Naive thymus-derived CD4-positive, alpha-beta T cell (primary cell): ENCODE results near the gene CTBP2. TPM values are rescaled to one million over a fixed set of nuclear protein-coding genes. Genes with fewer than 3 reads are reported as not detected.

Experiments
- ATAC-seq: fragments of 150-1000 bp; cut with Tn5 transposase; 2 replicates; pipeline ENCODE4 v1.10.0; 2021; ENCODE audit warnings: mild to moderate bottlenecking, moderate library complexity
- CTCF ChIA-PET: fragments of 350-600 bp; sonication (Branson Sonifier 250); formaldehyde crosslinking; loops from one replicate; lab custom pipeline; 2021; ENCODE audit warnings: antibody characterized with exemption; lab: Charles Lee
- POLR2A ChIA-PET: fragments of 350-600 bp; sonication (Branson Sonifier 250); formaldehyde crosslinking; loops from one replicate; lab custom pipeline; 2021; ENCODE audit warnings: antibody characterized with exemption, inconsistent platforms; lab: Charles Lee
- DNase-seq, 9 donors: peaks; one replicate each; pipeline versions ENCODE4 v3.0.0 to v3.0.0-alpha.2; 2020 to 2022; ENCODE audit warnings: mixed read lengths in 1 of 9
- H3K27ac ChIP-seq: one replicate; pipeline ENCODE4 v1.7.0; 2013; ENCODE audit warnings: mild to moderate bottlenecking, low read depth, low read length, moderate library complexity
- H3K27me3 ChIP-seq, 2 donors: one replicate each; pipeline ENCODE4 v1.7.0; 2013; ENCODE audit warnings: low read length in 2 of 2, mild to moderate bottlenecking in 2 of 2, moderate library complexity in 2 of 2; ENCODE audit not compliant: control insufficient read depth in 2 of 2, insufficient read depth in 2 of 2
- H3K36me3 ChIP-seq, 3 experiments: 1 replicate in 2 of 3; 2 replicates in 1 of 3; pipeline ENCODE4 v1.7.0; 2013; ENCODE audit warnings: low read length in 3 of 3, mild to moderate bottlenecking in 3 of 3, moderate library complexity in 1 of 3; ENCODE audit not compliant: insufficient read depth in 3 of 3, control insufficient read depth in 2 of 3
- H3K4me1 ChIP-seq, 2 donors: one replicate each; pipeline ENCODE4 v1.7.0; 2013; ENCODE audit warnings: low read length in 2 of 2, mild to moderate bottlenecking in 2 of 2, moderate library complexity in 1 of 2; ENCODE audit not compliant: control insufficient read depth in 2 of 2, insufficient read depth in 2 of 2
- H3K4me3 ChIP-seq: 2 replicates; pipeline ENCODE4 v1.7.0; 2013; ENCODE audit warnings: mild to moderate bottlenecking, low read length
- H3K9me3 ChIP-seq, 3 experiments: 1 replicate in 2 of 3; 2 replicates in 1 of 3; pipeline ENCODE4 v1.7.0; 2013; ENCODE audit warnings: low read length in 3 of 3; ENCODE audit not compliant: control insufficient read depth in 2 of 3
- H3K27ac Mint-ChIP-seq, 9 donors: one replicate each; pipeline ENCODE4 v1.8.0; 2020 to 2022; ENCODE audit warnings: mixed read lengths in 9 of 9, mild to moderate bottlenecking in 8 of 9, moderate library complexity in 5 of 9, inconsistent platforms in 2 of 9
- H3K27me3 Mint-ChIP-seq, 5 donors: one replicate each; pipeline ENCODE4 v1.8.0; 2021 to 2022; ENCODE audit warnings: mixed read lengths in 5 of 5, mild to moderate bottlenecking in 1 of 5
- H3K36me3 Mint-ChIP-seq, 5 donors: one replicate each; pipeline ENCODE4 v1.8.0; 2020 to 2022; ENCODE audit warnings: mixed read lengths in 5 of 5, mild to moderate bottlenecking in 3 of 5, inconsistent platforms in 1 of 5
- H3K4me1 Mint-ChIP-seq, 7 donors: one replicate each; pipeline ENCODE4 v1.8.0; 2020 to 2022; ENCODE audit warnings: mixed read lengths in 7 of 7, mild to moderate bottlenecking in 3 of 7, inconsistent platforms in 1 of 7
- H3K4me3 Mint-ChIP-seq, 10 donors: one replicate each; pipeline ENCODE4 v1.8.0; 2020 to 2022; ENCODE audit warnings: mild to moderate bottlenecking in 10 of 10, mixed read lengths in 10 of 10, moderate library complexity in 6 of 10, inconsistent platforms in 2 of 10
- H3K9me3 Mint-ChIP-seq, 11 donors: one replicate each; pipeline ENCODE4 v1.8.0; 2020 to 2022; ENCODE audit warnings: mixed read lengths in 11 of 11, mild to moderate bottlenecking in 4 of 11, inconsistent platforms in 1 of 11, moderate library complexity in 1 of 11
- intact Hi-C, 2 donors: fragments of 100-400 bp; cut with micrococcal nuclease; formaldehyde crosslinking; loops; one replicate each; pipeline ENCODE4 v1.15.1; 2023
- polyA plus RNA-seq, 2 donors: library from polyadenylated mRNA; unstranded; fragments of 300-500 nt; fragmentation: Illumina TruSeq; gene quantifications; one replicate each; pipeline ENCODE4 v1.2.3, GENCODE V29; 2021
- total RNA-seq, 6 experiments: library from RNA in 5 of 6; stranded (reverse) in 5 of 6; gene quantifications; 1 replicate in 5 of 6; 2 replicates in 1 of 6; pipeline ENCODE4 v1.2.3 and lab custom pipeline; 2021 to 2026

Gene CTBP2
- total and polyA plus RNA-seq, 7 experiments from 2014 or later = 0.05 to 39.5 (median 1.7) TPM; not detected in 1

DNA sequence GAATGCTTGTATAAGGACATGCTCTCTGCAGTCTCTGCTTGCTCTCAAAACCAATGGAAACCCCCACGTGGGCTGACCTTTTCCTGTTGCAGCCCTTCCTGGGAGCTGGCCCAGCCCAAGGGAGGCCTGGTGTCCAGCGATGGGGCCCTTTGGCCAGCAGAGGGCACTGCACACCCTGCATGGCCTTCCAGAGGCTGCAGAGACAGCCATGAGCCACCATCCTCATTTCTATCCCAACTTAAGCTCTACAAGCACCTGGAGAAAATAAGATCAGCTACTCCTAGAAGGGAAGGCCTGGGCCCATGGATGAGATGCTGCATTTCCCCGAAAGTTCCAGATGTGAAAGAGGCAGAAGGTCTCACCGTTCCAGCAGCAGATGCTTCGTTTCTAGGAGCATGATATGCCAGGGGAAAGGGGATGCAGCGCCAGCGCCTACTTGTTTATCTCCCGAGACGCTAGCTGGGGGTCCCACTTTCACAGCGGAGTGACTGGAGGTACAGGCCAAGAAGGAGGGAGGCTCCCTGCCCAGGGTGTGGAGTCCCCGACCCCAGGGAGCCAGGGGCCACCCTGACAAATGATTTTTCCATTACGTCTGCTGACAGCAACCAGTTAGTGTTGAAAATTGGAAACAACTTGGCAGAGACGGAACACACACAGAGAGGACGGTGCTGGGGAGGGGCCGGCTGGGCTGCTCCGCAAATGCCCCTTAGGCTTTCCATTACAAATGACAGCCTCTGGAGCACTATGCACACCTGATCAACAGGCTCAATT, 112.1 kb downstream of the CTBP2 start:
- H3K9me3 ChIP-seq = no peaks in the 10 kb centered on the region
- intact Hi-C loops = loop anchor here in 1 of 2 donors (5.0 kb wide), 1 partner anchor 294 kb away; no protein-coding TSS in a partner anchor
- peak; percentile 91 for ATAC-seq
- CTCF ChIA-PET = no interaction called here
- no peak overlapping the region for H3K4me3 ChIP-seq
- H3K36me3 ChIP-seq = no peaks in the 10 kb centered on the region
- peak in 6 of 9 donors; percentile 12 to 69 (median 20) for DNase-seq
- H3K9me3 Mint-ChIP-seq = no peaks in the 10 kb centered on the region
- no peaks in the 10 kb centered on the region for H3K27me3 ChIP-seq
- H3K27ac ChIP-seq = no peak overlapping the region
- H3K4me1 ChIP-seq = no peaks in the 10 kb centered on the region
- peaks cover 0 to 7% (median 0%) of the 10 kb centered on the region in 7 donors for H3K4me1 Mint-ChIP-seq
- H3K36me3 Mint-ChIP-seq = no peaks in the 10 kb centered on the region
- POLR2A ChIA-PET = no interaction called here
- no peak overlapping the region for H3K4me3 Mint-ChIP-seq
- H3K27me3 Mint-ChIP-seq = peaks cover 0 to 8% (median 0%) of the 10 kb centered on the region in 5 donors
- no peak overlapping the region for H3K27ac Mint-ChIP-seq

- no peak overlapping the region for H3K4me3 ChIP-seq
These were observed 116.3 kb downstream of the CTBP2 start for GRCh38 chr10:125043841-125044658.

GRCh38 chr10:125041856-125042506, 118.4 kb downstream of the CTBP2 start:
- H3K9me3 ChIP-seq = no peaks in the 10 kb centered on the region
- intact Hi-C loops = no loop called here
- no peaks in the 10 kb centered on the region for H3K27me3 Mint-ChIP-seq
- no peaks in the 10 kb centered on the region for H3K36me3 ChIP-seq
- DNase-seq (no peak), ATAC-seq (no peak)
- H3K4me3 Mint-ChIP-seq = no peak overlapping the region
- no peaks in the 10 kb centered on the region for H3K4me1 ChIP-seq
- no peak overlapping the region for H3K27ac Mint-ChIP-seq
- H3K27me3 ChIP-seq = no peaks in the 10 kb centered on the region
- ChIA-PET POLR2A (no interaction called here), CTCF (no interaction called here)
- no peaks in the 10 kb centered on the region for H3K4me1 Mint-ChIP-seq
- no peaks in the 10 kb centered on the region for H3K36me3 Mint-ChIP-seq
- H3K27ac ChIP-seq = no peak overlapping the region
- H3K4me3 ChIP-seq = no peak overlapping the region
- H3K9me3 Mint-ChIP-seq = no peaks in the 10 kb centered on the region

More at GRCh38 chr10:125043841-125044658, 116.3 kb downstream of the CTBP2 start:
- DNase-seq (no peak), ATAC-seq (no peak)
- Histone ChIP-seq H3K9me3 (no peaks in the 10 kb centered on the region), H3K4me1 (no peaks in the 10 kb centered on the region), H3K27me3 (no peaks in the 10 kb centered on the region), H3K36me3 (no peaks in the 10 kb centered on the region), H3K27ac (no peak overlapping the region)
- intact Hi-C loops = no loop called here
- peaks cover 0 to under 1% (median 0%) of the 10 kb centered on the region in 5 donors for H3K27me3 Mint-ChIP-seq
- ChIA-PET CTCF (interaction anchor here (0.6 kb wide), 1 partner anchor 25 kb away, joined by 3 read pairs; no protein-coding TSS in a partner anchor), POLR2A (no interaction called here)
- no peak overlapping the region for H3K27ac Mint-ChIP-seq
- no peaks in the 10 kb centered on the region for H3K9me3 Mint-ChIP-seq
- peaks cover 0 to 2% (median 0%) of the 10 kb centered on the region in 7 donors for H3K4me1 Mint-ChIP-seq
- H3K36me3 Mint-ChIP-seq = no peaks in the 10 kb centered on the region
- no peak overlapping the region for H3K4me3 Mint-ChIP-seq

GRCh38 chr10:125039354-125039769, 121.0 kb downstream of the CTBP2 start:
- no peak overlapping the region for H3K4me3 Mint-ChIP-seq
- H3K36me3 Mint-ChIP-seq = no peaks in the 10 kb centered on the region
- Histone ChIP-seq H3K4me1 (no peaks in the 10 kb centered on the region), H3K36me3 (no peaks in the 10 kb centered on the region), H3K4me3 (no peak overlapping the region), H3K27me3 (no peaks in the 10 kb centered on the region), H3K9me3 (no peaks in the 10 kb centered on the region), H3K27ac (no peak overlapping the region)
- H3K9me3 Mint-ChIP-seq = no peaks in the 10 kb centered on the region
- no peak overlapping the region for H3K27ac Mint-ChIP-seq
- no peak for ATAC-seq
- CTCF ChIA-PET = no interaction called here
- intact Hi-C loops = no loop called here
- H3K4me1 Mint-ChIP-seq = no peaks in the 10 kb centered on the region
- no peaks in the 10 kb centered on the region for H3K27me3 Mint-ChIP-seq
- DNase-seq = no peak
- POLR2A ChIA-PET = no interaction called here

DNA sequence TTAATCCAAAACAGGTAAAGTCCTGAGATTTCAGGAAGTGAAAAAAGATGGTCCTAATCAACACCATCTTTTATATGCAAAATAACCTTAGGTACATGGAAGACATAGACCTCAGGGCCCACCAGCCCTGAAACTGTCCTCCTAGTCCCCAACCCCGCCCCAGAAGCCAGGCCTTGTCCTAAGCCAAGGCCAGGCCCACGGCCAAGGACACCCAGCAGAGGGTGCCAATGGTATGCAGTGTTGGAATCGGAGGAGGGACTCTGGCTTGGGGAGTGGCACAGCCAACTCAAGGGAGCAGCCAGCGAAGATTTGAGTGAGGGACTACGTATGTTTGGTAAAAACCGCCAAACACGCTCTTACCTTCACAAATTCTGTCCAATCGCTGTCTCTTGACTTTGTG, 121.7 kb downstream of the CTBP2 start:
- H3K27me3 ChIP-seq = no peaks in the 10 kb centered on the region
- ATAC-seq = no peak
- Mint-ChIP-seq H3K36me3 (no peaks in the 10 kb centered on the region), H3K4me1 (no peaks in the 10 kb centered on the region), H3K27ac (no peak overlapping the region), H3K27me3 (no peaks in the 10 kb centered on the region), H3K4me3 (no peak overlapping the region), H3K9me3 (no peaks in the 10 kb centered on the region)
- ChIA-PET CTCF (no interaction called here), POLR2A (no interaction called here)
- intact Hi-C loops = no loop called here
- H3K9me3 ChIP-seq = no peaks in the 10 kb centered on the region
- no peak overlapping the region for H3K27ac ChIP-seq
- H3K4me1 ChIP-seq = no peaks in the 10 kb centered on the region
- DNase-seq = no peak
- H3K36me3 ChIP-seq = no peaks in the 10 kb centered on the region
- H3K4me3 ChIP-seq = no peak overlapping the region

- ChIA-PET POLR2A (no interaction called here), CTCF (interaction anchor here (0.6 kb wide), 1 partner anchor 27 kb away, joined by 3 read pairs; no protein-coding TSS in a partner anchor)
- DNase-seq (no peak), ATAC-seq (no peak)
- no peak overlapping the region for H3K4me3 Mint-ChIP-seq
- H3K27ac Mint-ChIP-seq = no peak overlapping the region
- no peaks in the 10 kb centered on the region for H3K9me3 Mint-ChIP-seq
- H3K36me3 Mint-ChIP-seq = no peaks in the 10 kb centered on the region
- no peaks in the 10 kb centered on the region for H3K4me1 Mint-ChIP-seq
- no peaks in the 10 kb centered on the region for H3K27me3 ChIP-seq
- H3K27me3 Mint-ChIP-seq = peaks cover 0 to 4% (median 0%) of the 10 kb centered on the region in 5 donors
- intact Hi-C loops = no loop called here
- no peaks in the 10 kb centered on the region for H3K4me1 ChIP-seq
- H3K4me3 ChIP-seq = no peak overlapping the region
- no peak overlapping the region for H3K27ac ChIP-seq
- no peaks in the 10 kb centered on the region for H3K9me3 ChIP-seq
- no peaks in the 10 kb centered on the region for H3K36me3 ChIP-seq
These were observed 123.1 kb downstream of the CTBP2 start for GRCh38 chr10:125037145-125037877.
